Colon (tissue), 2 donors: ENCODE results near the gene CBX1.
"Not testable (repeated sequence)": the region's sequence is repeated elsewhere in the genome, so short reads cannot be mapped to it uniquely, and the experiment has no call there.

Experiments used
- FAIRE-seq: peaks from 2 replicates; lab custom pipeline; 2012; peaks lifted over from hg19 to GRCh38; lab: Jason Lieb, UNC
- donor health status: control.
- donor health status: control.

The CBX1 gene

DNA sequence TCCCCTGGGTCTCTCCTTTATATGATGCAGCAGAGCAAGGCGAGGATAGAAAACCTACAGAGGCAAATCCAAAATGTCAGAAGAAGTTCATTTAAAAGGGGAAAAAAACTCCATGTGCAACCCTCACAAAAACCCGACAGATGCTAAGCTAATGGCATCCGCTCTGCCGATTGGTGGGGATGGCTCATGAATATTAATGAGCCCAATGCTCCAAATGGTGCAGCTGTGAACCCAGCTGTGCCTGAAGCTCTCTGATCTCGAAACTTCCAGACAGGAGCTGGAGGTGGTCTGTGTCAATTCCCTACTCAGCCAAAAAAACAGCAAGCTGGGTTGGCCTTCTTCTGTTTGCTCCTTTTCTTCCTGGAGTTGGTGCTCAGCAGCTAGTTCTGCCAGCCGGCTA, 21.8 kb upstream of the CBX1 start:
- no peak for FAIRE-seq

DNA sequence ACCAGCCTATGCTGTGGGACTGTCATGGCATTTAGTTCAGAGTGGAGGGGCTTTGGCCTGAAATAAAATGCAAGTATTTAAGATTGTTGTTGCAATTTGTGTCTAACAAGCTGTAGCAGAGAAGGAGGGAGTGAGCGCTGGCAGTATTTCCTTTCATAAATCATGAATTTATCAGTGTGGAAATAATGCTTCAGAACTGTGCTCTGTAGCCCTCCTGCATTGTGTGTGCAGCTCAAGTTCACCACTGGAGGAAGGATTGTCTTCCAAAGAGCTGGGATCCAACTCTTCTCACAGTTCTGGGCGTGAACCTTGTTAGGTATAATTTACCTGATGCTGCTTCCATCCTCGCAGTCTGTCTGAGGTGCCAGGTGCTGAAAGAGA, 21.4 kb upstream of the CBX1 start:
- FAIRE-seq = no peak

DNA sequence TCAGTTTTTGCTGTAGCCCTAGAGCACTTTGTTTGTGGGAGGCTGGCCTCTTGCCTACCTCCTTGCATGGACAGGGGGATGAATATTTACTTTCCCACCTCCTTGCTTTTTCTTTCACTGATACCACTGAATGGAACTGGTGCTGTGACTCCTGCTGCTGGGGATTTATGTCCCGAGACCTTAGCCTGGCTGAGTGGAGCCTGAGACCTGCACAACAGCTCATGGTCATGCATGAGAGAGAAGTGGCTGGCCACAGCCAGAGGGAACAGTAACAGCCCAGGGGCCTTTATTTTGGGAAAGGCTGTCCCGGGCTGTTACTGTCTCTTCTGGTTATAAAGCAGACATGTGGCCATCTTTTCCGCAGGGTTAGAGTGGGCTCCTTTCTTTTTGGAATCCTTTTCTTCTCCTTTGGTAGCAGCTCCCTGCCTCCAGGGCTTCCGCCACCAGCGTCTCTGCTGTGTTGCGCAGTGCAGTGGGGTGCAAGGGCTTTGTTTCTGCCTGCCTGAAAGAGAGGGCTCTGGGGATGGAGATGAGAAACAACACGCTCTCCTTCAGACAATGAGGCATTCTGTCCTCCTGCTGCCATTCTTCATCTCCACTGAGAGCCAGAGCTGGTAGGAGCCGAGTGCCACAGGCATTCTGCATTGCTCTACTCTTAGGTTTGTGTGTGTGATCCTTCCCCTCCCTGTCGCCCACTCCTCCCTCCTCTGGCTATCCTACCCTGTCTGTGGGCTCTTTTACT, 20.8 kb upstream of the CBX1 start:
- no peak for FAIRE-seq

DNA sequence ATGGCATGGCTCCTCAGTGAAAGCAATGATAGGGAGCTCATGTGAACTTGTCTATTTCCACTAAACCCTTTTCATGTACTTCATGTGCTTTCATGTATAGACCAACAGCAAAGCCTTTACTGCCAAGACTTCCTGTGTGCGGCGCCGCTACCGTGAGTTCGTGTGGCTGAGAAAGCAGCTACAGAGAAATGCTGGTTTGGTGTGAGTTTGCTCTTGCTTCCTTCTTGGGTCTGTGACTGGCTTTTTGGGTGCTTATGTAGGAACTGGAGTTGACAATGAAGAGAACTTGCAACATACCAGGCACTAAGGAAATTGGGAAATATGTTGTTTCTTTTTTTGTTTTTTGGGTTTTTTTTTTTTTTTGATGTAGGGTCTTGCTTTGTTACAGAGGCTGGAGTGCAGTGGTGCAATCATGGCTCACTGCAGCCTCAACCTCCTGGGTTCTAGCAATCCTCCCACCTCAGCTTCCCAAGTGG, 12.0 kb upstream of the CBX1 start:
- FAIRE-seq = no peak

DNA sequence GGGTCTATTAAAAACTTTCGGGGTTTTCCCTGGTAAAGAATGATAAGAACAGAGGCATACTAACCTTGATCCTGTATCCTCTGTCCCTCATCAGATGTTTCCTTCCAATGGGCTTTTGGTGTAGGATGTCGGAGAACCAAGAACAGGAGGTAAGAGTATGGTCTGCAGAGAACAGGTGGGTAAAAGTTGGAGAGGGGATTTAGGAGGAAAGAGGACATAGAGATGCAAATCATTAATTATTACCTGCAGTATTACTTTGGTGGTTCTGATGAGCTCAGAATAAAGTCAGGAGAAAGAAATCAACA, 10.6 kb upstream of the CBX1 start:
- no peak for FAIRE-seq

DNA sequence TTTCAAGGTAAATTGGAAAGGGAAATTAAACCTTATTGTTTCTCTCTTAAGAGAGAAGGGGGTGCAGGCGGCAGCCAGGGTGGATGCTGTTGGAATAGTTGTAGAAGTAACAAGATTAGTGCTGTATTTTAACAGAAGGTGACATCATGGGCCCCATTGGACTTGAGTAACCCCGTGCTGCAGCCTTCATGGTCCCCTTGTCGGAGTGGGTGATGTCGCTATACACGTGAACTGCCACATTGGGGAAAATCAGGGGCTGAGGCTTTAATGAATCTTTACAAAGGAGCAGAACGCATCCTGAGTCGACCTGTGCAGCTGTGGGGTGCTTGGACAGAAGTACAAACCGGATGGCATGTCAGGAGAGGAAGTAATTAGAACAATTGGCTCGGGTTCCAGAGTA, 9.5 kb upstream of the CBX1 start:
- no peak for FAIRE-seq

DNA sequence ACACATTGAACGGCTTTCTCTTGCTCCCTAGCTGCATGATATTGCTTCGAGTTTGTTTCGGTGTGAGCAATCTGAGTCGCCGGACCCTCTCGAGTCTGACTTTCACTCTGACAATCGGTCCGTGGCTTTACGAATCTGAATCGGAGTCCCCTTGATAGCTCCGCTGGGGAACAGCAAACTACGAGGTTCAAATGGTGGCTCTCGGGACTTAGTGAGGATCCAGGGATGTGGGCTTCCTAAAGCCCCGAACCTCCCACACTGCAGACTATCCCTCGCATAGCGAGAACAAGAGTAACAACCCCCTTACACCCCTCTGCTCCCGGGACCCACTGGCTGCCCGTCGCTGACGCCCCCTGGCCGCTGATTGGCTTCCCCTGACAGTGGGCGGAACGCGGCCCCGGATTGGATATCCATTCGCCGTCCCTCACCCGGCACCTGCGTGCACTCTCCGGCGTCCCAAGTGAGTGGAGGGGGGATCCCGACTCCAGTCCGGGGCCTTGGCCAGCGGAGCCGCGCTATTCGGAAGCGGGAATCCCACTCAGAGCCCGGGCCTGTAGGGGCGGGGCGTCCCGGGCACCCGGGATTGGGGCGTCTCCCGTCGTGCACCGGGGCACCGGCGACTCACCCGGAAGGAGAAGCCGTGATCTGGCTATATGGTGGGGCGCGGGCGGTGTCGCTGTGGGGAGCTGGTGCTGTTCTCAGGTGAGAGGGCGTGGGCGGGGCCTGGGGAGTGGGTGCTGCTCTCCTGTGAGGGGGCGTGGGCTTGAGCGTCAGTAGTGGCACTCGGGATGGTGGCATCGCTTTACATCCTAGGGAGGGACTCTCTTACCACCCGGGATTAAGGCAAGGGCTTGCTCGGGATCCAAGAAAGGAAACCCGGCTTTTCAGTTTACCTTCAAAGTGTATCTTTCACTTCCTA, 6.1 kb upstream of the CBX1 start, which contains the start of gene SNX11:
SNX11 (plus strand) TSS at position 630 of the 919 bp plus-strand sequence. CDS start 4,278 bp downstream, outside the sequence.
- FAIRE-seq = no peak

DNA sequence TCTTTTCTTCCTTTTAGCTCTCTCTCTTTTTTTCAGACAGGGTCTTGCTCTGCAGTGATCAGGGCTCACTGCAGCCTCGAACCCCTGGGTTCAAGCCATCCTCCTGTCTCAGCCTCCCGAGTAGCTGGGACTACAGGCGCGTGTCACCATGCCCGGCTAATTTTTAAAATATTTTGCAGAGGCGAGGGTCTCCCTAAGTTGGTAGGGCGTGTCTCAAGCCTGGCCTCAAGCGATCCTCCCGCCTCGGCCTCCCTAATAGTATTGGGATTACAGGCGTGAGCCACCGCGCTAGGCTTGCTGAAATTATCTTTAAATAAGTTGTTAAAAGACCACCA, 5.5 kb upstream of the CBX1 start:
- FAIRE-seq = no peak

DNA sequence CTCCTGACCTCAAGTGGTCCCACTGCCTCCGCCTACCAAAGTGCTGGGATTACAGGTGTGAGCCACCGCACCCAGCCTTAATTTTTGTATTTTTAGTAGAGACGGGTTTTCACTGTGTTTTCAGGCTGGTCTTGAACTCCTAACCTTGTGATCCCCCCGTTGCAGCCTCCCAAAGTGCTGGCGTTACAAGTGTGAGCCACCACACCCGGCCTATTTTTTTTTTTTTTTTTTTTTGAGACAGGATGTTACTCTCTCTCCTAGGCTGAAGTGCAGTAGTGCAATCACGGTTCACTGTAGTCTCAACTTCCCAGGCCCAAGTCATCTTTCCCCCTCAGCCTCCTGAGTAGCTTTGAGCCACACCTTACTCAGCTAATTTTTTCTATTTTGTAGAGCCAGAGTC, 3.2 kb upstream of the CBX1 start:
- no peak for FAIRE-seq

DNA sequence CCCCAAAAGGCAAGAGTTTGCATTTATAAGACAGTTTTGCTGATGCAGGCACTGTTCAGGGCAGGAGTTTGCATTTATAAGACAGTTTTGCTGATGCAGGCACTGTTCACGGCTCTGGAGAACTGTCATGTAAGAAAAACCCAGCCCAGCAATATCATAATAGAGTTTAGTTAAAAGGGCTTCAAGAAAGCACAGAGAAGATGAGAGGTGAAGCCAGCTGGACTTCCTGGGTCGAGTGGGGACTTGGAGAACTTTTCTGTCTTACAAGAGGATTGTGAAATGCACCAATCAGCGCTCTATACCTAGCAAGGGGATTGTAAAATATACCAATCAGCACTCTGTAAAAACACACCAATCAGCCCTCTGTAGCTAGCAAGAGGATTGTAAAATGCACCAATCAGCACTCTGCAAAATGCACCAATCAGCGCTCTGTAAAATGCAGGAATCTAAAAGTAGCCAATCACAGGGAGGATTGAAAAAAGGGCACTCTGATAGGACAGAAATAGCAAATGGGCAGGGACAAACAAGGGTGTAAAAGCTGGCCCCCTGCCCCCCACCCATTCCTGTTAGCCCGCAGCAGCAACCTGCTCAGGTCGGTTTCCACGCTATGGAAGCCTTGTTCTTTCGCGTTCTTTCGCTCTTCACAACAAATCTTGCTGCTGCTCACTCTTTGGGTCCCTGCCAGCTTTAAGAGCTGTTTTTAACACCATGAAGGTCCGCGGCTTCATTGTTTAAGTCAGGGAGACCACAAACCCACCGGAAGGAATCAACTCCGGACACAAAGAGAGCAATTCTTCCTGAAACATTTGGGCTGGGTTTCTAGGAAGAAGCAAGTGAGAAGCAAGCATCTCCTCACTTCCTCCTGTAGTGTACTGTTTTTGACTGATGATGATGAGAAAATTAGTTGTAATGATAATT, 1.8 kb upstream of the CBX1 start:
- FAIRE-seq = no peak

DNA sequence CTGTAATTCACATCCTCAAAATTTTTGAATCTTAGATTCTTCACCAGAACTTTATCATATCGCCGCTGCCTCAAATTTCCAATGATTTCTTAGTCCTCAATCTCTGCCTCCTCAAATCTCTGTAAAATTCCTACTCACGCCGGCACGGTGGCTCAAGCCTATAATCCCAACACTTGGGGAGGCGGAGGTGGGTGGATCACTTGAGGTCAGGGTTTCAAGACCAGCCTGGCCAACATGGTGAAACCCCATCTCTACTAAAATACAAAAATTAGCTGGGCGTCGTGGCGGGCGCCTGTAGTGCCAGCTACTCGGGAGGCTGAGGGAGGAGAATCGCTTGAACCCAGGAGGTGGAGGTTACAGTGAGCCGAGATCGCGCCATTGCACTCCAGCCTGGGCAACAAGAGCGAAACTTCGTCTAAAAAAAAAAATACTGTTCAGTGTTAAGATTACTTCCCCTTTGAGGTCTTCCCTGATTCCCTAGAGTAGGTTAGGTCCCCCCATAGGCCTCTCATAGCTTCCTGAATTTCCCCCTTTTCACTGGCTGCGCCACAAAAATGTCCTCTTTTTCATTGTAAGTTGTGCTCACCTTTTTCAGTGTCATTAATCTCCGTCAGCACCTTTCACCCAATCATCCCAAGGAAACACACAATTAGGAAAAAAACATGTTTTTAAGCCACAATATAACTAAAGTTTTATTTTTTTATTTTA, 919 bp upstream of the CBX1 start:
- FAIRE-seq = no peak

DNA sequence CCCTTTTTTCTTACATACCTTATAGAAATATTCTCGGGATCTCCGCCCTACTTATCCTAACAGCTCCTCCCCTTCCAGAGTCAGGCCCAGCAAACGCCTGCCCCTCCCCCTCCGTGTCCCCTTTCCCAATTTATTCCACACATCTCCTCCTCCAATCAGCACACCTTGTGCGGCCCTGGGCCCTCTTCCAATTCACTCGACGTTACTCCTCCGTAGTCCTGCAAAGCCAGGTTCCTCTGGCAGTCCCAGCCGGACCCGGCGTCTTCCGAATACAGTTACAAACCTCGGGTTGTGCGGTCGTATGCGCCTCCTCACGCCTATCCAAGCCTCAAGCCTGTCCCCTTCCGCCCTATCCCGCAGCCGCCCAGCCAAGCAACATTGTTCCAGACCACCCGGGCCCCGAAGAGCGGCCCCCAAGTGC, 677 bp downstream of the CBX1 start:
- no peak for FAIRE-seq

DNA sequence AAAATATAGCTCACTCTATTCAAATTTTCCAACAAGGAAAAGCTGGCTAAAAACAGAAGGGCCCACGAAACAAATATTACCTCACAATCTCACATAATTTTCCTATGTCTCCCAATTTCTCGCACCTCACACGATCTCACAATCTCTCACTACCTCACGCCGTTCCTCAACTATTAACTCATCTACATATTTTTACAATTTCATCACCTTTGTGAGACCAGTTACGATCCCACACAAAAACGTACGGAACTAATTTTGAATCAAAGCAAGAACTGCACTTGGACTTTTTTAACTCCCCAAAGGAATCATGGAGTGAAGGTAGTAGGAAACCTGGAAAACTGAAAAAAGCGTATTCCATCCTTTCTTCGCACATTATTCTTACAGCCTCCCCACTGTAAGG, 1.1 kb downstream of the CBX1 start:
- no peak for FAIRE-seq

DNA sequence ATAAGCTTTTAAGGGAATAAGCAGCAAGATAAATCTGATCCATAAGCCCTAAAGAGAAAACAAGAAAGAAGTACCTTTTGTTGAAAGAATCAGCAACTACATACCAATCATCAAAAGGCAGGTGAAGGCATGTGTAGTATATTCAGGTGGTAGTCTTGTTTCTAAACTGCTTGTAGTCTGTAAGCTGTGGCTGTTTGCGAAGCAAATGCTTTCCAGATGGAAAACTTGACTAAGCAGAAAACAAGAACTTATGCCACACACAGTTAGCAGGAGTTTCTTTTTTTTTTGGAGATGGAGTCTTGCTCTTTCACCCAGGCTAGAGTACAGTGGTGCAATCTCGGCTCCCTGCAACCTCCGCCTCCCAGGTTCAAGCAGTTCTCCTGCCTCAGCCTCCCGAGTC, 5.7 kb downstream of the CBX1 start:
- FAIRE-seq = no peak

DNA sequence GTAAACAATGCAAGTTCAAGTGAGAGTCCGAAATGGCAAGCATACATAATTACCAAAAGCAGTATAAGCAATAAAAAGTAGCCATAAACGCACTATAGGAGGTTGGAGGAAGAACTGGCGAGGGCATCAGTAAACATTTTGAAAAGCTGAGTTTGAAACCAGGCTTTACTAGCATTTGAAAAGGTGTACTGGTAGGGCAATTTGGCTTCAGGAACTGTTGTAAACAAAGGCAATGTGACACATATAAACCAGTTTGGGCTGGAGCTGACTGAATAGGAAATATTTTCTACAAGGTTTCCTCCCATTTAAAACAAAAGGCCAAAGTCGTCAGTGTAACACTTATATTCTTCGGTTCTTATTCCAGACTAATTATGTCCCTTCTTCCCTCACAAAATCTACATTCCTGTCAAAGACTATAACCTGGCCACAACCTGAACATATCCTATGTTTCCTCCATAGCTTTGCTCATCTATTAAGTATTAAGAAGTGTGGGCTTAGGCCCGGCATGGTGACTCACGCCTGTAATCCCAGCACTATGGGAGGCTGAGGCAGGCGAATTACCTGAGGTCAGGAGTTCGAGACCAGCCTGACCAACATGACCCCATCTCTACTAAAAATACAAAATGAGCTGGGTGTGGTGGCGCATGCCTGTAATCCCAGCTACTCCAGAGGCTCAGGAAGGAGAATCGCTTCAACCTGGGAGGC, 7.8 kb downstream of the CBX1 start:
- FAIRE-seq = no peak

DNA sequence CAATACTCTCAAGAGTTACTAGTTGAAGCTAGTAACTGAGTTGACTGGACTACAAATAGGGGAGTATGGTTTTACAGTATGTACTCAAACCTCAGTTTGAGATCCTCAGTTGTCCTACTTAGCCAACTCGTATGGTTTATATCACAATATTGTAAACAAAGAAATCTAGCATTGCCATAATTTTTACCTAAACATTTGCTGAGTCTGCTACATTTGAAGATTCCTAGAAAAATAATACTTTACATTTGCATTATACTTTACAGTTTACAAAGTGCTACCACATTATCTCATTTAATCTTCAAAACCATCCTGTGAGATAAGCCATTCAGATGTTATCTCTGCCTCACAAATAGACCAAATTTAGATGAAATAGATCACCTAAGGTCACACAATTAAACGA, 16.3 kb downstream of the CBX1 start:
- FAIRE-seq = no peak

DNA sequence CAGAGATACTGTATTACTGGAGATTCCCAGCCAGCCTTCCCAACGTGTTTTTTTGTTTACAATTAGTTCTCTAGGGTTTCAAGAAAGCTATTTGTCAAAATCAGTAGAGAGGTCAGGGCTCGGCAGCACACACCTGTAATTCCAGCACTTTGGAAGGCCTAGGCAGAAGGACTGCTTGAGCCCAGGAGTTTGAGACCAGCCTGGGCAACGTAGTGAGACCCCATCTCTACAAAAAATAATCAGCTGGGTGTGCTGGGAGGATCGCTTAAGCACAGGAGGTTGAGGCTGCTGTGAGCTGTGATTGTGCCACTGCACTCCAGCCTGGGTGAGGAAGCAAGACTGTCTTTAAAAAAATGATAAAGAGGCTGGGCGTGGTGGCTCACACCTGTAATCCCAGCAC, 19.4 kb downstream of the CBX1 start:
- no peak for FAIRE-seq

DNA sequence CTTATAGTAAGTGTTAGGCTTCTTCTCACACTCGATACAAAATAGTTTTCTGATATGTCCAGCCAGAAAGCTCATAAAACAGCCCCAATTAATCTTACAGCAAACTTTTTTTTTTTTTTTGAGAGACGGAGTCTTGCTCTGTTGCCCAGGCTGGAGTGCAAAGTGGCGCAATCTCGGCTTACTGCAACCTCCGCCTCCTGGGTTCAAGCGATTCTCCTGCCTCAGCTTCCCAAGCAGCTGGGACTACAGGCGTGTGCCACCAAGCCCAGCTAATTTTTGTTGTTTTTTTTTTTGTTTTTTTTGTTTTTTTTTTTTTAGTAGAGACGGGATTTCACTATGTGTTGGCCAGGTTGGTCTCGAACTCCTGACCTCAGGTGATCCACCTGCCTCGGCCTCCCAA, 24.1 kb downstream of the CBX1 start:
- FAIRE-seq = not testable (repeated sequence)

DNA sequence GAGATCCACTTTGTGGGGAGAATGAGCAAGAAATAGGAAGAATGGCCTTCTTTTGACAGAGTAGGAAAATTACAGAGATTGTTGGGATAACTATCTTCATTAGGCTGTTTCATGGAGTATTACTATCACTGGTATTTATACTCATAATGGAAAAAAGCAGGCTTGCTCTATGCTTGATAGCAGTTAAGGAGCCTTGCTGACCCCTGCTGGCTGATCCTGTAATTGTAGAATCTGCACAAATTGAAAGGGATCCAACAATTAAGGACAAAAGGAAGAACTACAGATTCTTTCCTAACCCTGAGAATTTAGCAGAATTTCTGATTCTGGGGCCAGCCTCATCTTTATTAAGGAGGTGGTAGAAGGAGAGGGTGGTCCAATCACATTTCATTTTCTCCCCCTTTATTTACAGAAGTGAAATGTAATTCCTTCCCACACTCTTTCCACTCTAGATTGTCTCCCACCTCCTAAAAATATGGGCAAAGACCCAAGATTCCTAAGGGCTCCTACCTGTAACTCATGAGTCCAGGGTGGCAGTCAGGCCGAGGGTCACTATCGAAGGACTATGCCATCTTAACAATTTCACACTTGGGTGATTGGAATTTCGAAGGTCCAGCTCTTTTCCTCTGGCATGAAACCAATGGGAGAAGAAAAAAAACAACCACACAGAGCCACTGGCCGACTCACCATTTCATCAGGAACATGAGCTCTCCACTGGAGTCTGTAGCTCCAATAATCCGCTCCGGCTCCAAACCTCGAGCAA, 26.8 kb downstream of the CBX1 start:
- FAIRE-seq = no peak

DNA sequence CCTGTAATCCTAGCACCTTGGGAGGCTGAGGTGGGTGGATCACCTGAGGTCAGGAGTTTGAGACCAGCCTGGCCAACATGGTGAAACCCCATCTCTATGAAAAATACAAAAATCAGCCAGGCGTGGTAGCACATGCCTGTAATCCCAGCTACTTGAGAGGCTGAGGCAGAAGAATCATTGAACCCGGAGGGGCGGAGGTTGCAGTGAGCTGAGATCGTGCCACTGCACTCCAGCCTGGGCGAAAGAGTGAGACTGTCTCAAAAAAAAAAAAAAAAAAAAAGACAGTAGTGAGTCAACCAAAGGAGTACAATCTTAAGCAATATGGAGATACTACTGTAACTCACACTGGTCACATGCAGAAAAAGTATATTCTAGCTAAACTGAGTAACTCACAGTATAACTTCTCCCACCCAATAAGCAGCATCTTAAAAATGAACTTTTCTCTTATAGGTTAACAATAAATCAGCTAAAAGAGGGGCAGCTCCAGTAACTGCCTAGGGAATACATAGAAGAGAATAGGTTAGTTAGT, 27.6 kb downstream of the CBX1 start:
- not testable (repeated sequence) for FAIRE-seq
